ENCODE results near the gene CARD19.

The CARD19 gene

DNA sequence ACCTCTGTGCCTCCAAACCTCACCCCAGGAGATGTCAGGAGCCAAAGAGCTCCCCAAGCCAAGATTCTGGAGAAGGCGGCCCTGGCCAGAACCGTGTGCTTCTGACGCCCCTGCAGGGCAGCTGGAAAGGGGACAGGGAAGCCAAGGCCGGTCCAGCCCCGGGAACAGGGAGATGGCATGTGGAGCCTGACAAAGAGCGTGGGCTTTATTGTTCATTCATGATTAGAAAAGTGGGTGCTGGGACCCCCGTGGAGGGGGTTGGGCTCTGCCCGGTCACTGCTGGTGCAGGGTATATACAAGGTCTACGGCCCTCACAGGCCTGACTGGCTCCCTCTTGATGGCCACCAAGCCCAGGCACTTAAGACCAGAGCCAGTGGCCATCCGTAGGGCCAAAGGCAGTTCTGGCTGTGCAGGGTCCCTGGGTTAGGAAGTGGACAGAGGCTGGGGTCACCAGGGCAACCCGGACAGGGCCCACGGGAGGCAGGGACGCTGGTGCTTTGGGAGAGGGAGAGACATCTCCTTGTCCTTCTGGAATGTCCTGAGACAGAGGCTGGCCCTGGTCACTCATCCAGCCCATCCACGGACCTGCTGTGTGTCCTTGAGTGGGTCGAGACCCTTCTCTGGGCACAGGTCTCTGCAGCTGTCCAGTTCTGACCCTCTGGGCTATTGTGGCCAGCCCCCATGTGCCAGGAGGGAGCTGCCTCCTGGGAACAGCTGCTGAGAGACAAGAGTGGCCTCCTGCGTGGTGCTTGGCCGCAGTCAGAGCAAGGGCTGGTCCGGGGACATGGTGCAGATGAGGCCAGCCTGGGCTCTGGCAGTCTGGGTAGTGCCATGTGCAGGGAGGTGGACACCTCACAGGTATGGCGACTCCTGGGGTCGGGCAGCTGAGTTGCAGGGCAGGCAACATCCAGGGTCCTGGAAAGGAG, 25.6 kb downstream of the CARD19 start:
- DNase-seq, result peak; percentile 51

DNA sequence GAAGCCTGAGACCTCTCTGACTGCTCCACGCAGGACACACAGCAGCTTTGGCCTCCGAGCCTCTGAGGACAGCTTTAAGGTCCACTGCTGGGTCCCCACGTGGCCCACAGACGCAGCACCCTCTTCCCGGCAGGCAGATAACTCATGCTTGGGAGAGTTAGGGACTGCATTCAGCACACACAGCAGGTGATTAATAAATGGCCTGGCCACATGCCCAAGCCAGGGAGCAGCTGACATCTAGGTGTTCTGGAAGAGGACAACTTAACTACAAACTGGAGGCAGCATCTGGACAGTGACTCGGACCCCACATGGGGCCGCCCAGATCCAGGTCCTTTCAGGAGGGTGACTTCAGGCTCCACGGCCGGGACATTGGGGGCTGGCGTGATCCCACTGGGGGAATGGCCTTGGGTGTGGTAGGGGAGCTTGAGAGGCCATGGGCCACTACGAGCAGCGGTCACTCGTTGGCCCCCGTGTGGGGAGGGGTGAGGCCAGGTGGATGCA, 26.8 kb downstream of the CARD19 start:
- DNase-seq, result no peak

DNA sequence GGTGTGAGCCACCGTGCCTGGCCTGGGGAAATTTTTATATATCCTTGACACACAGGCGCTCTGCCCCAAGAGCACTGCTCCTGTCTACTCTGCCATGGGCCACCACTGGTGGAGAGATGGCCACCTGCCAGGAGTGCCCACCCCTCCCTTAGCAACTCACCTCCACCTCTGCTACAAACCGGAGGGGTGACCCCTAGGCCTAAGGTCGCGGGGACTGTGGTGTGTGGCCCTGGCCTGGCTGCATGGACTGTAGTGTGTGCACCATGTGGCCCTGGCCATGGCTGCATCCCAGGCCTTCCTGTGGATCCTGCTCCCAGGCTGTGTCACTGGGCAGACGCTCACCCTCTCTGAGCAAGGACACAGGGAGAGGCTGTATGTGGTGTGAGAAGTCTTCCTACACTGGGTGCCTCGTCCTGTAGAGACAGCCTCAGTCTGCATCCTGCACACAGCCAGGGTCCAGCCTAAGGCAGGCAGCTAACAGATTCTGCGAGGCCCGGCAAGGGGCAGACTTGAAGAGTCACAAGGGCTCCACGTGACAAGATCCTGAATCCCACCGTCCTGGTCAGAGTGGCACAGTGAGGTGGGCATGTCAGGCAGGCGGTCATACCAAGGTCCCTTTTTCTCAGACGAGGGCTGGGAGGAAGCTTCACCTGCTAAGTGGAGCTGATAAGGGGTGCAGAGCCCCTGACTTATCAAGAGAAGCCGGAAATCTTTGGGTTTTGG, 27.7 kb downstream of the CARD19 start:
- peak; percentile 53 for DNase-seq

DNA sequence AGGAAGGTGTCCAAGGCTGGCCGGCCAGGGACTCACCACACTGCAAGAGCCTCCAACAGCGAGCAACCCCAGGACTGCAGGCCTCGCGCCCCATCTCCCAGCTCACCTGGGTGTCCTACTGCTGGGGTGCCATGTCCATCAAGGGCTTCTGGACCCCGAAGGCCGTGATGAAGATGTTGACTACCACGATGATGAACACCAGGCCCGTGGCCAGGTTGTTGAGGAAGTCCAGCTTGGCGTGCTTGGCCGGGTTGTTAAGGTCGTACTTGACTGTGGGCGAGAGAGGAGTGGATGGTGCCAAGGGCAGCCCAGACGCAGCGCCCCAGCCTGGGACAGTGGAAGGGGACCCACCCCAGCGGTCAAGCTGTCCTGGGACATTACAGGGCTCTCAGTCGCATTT, 28.8 kb downstream of the CARD19 start:
- DNase-seq, result peak; percentile 42

DNA sequence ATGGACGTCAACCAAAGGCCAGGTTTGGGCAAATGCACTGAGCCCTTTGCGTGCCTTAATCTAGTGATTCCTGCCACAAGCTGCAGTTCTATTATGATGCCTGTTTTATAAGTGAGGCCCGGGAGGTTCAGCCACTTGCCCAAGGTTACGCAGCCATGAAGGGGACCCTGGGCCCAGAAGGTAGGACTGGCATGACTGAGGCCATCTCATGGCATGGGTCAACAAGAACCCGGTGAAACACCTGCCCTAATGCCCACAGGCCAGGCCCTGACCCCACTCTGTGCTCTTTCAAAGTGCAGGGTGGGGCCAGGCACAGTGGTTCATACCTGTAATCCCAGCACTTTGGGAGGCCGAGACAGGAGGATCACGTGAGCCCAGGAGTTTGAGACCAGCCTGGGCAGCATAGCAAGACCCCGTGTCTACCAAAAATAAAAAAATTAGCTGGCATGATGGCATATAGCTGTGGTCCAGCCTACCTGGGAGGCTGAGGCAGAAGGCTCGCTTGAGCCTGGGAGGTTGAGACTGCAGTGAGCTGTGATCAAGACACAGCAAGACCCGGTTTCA, 29.4 kb downstream of the CARD19 start:
- peak; percentile 46 for DNase-seq

DNA sequence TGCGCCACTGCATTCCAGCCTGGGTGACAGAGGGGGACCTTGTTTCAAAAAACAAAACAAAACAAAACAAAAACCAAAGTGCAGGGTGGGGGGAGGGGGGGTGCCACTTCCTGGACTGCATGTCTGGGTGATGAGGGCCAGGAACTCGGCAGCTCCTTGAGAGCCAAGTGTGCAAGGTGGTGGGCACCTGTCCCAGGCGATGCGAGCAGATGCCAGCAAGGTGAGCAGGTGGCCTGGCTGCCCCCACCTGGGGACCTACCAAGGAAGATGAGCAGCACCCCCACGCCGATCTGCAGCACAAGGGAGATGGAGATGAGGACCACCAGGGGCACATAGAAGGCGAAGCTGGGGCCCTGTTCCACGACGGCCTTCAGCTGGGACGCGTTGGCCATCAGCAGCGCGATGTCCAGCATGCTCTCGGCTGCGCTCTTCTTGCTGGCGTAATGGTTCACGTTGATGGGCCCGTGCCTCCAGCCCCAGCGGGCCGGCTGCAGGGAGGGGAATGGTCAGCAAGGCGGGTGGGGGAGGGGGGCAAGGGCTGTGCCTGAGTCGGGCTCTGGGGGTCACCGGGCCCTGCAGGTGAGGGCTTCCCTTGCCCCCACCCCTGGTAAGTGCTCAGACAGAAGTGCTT, 30.2 kb downstream of the CARD19 start:
- no peak for DNase-seq

DNA sequence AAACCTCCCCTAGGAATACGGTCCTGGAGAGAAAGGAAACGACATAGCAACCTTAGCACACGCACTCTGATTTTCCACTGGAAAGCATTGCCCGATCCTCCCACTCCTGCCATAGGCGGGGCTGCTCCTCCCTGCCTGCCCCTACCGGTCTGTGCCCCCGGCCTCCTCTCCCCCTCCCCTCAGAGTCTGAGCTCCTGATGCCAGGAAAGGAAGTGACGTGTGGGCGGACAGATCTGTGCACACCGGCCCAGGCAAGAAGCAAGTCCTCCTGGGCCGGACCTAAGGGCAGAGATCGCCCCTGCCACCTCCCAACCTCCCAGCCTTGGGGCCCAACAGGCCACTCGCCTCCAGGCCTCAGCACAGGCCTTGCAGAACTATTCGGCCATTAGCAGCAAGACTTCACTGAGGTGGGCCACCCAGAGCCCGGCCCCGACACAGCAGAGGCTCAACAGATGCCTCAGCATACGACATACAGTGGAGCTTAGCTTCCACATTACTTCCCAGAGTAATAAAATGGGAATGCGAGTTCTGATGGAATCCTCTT, 30.9 kb downstream of the CARD19 start:
- no peak for DNase-seq

DNA sequence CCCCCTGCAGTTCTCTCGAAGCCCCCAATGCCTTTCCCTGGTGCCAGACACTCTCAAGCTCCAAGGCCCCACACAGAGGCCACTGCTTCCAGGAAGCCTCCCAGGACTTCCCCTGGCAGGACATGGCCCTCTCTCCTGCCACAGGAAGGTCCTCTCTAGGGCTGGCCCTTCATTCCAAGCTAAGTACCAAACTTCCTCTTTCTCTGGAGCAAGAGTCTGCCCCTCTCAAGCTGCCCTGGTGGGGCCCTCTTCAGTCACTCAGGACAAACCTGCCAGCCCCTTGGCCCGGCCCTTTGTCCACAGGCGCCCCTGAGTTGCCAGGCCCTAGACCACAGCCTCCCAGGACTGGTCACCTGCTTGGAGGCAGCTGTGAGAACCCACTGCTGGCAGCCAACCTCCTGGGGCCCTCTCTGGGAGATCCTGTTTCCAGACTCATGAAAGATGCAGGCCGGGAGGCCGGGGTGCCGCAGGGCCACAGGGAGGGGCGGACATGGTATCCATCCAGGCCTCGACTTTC, 31.4 kb downstream of the CARD19 start:
- no peak for DNase-seq

DNA sequence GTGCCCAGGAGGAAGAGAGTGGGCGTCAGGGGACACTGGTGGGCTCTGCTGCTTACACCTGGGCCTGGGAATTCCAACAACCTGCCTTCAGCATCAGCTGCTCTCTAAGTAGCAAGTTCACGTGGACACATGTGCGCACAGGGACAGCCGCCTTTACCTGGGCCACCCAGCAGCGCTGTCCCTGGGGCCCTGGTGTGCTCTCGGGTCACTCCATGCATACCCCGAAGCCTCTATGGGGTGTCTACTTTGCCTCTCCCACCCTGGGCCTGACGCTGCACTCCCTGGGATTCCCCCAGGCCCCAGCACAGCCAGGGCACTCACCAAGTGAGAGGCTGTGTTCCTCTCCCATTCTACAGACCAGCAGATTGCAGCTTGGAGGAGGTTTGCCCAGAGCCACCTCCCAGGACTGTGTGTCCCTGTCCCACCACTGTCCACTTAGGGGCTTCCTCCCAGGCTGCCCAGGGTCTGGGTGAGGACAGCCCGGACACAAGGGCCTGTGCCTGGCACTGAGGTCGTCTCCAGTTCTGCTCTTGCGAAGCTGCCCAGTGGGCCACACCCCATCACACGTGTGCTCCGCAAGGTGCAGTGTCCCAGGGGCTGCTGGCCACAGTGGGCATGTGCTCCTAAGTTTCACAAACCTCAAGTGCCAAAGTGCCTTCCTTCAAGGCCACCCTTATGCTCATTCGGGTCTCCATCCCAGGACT, 32.1 kb downstream of the CARD19 start:
- no peak for DNase-seq

DNA sequence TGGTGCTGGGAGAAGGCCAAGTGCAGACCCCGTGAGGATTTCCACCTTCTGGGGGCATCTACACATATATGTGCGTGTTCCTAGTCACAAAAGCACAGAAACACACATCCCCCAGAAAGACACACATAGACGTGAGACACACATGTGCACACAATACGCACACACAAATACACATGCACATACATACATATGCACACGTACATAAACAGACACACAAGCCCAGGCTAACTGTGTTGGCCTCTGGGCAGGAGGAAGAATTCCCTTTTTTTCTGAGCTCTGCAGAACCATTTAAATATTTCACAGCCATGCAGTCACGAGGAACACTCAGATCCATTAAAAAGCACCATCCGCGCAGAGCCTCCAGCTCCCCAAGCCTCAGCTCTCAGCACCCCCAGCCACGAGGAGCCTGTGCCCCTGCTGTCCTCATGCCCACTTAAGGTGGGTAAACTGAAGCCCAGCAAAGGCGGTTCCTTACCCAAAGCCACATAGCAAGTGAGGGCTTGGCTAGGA, 32.8 kb downstream of the CARD19 start:
- no peak for DNase-seq

DNA sequence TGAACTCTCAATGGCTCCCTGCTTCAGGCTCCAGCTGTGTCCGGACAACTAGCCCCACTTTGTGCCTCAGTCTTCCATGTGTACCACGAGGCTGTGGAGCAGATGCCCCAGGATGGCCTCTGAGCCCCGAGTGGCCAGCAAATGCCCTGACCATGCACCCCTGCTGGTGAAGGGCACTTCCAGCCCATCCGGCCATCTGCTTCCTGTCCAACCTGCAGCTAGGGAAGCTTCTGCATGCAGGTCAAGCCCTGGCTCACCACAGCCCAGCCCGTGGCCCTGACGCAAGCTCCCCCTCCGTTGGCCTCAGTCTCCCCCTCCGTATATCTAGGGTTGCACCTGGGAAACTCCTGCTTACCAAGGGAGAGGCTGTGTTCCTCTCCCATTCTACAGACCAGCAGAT, 33.3 kb downstream of the CARD19 start:
- no peak for DNase-seq

DNA sequence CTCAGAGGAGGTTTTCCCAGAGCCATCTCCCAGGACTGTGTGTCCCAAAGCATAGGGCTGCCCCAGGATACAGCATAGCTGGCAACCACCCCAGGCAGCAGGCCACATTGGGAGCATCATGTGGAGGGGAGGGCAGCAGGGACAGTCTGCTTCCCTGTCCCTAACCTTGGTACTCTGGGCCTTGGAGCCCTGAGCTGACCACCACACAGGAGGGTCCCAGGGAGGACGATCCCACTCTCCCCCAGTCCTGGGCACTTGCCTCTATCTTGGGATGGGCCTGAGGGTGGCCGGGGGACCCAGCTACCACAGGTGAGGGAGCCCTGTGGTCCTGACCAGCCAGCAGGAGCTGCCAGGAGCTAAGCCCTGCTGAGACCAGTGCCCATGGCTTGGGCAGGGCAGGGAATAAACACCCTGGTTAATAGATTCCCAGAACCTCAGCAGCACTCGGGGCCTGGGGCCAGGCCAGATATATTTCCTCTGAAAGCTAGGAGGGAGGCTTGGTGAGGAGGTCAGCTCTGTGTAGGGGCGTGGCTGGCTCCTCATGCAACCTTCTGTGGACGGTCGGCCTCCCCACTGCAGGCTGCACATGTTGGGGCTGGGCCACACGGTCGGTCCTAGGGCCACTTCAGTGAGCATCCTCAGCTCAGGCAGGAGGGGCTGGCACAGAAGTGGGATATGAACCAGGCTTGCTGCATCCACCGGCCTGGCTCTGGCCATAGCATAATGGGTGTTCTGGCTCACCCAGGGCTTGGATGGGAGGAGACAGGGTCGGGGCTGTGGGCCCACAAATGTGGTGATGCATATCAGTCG, 33.9 kb downstream of the CARD19 start:
- DNase-seq, result no peak

DNA sequence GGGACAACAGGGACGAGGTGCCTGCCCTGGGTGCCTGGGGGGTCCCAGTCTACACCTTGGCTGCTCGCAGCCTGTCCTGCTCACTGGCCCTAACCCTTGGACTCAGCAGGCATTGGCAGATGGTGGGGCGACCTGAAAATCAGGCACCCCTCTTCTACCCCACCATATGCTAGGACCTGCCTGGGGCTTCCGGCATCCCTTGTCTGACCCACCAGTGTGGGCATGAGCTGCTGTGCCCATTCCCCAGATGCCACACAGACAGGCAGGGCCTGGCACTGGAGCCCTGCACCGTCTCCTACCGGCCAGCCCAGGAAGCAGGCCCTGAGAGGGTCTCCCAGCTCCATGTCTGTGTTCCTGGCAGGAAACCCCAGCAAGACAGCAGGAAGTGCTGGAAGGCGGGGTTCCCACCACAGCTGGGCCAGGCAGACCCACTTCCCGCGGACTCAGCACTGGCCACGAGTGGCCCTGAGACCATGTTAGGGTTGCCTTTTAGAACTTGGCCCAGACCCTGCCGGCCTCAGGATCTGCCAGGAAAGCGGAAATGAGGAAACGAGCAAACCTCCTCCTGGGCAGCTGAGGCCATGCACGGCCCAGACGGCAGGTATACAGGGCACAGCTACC, 35.0 kb downstream of the CARD19 start:
- DNase-seq, result no peak

DNA sequence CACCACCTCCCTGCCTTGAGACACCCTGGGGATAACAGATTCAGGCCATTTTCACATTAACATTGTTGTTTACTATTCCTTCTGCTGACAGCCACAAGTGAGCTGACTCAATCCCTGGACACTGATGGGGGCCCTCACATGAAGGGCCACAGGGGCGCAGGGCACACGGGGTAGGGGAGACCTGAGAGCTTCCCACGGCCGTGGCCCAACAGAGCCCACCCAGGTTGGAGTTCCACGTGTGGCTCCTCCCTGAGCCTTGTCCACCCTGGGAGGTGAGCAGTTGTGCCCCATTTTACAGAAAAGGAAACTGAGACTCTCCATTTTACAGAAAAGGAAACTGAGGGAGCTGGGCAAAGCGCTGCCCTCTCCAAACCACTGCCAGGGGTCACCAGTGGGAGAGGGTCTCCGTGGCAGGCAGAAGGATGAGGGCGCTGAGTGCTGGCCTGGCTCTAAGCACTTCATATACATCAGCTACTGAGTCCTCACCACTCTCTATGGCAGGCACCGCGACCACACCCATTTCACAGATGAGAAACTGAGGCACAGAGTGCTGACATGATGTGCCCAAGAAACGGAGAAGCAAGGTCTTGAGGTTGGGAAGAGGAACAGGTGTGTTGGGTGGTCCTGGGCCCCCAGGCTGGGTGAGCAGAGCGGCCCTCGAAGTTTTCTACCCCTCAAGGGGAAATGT, 35.7 kb downstream of the CARD19 start:
- DNase-seq, result no peak

DNA sequence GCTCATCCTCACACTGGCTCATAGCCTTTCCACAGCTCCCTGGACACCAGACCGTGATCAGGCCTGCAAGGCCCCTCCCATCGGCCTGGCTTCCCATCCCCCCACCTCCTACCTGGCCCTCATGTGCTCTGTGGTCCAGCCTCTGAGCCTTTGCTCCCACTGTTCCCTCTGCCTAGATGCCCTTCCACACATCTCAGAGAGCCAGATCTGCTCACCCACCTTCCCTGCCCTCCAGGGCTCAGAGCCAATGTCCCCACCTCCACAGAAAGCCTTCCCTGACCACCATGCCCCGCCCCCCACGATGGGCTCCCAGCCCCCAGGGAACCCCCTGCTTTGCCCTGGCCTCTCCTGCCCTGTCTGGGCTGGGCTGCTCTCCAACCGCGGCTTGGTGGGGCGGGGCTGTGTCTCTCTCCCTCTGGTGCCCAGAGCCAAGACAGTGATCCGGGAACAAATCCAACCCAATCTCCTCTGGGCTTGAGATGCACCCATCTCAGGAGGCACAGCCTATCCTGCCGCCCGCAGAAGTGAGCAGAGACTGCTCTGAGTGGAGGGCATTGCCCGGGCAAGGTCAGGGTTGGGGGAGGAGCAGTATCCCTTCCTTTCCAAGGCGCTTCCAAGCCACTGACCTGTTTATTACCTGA, 36.4 kb downstream of the CARD19 start:
- DNase-seq, result no peak

DNA sequence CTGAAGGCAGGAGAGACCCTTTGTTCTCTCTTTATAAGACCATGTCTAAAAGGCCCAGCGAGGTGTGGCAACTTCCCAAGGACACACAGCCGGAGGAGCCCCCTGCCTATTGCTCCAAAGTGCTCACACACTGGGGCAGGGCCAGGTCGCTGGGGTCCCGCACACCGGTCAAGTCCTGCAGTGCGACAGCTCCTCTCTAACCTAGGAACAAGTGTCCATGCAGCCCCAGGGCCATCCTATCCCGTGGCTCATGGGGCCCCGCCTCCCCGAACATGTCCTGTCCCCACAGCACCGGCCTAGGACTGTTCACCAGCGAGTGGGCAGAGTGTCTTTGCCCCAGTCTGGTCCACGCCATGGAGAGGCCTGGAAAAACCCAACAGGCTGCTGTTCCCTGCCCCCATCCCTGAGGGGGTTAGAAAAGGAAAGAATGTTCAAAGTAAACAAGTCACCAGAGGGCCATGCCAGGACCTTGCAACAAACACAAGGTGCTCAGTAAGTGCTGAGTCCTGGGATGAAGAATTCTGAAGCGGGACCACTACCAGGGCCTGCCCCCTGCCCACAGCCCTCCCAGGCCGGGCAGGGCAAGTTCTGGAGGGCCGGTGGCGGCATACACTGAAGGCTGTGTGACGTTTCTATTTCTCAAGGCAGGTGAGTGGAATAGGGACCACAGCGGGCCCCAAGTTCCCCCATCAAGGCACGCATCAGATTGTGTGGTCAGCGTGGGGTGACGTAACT, 37.1 kb downstream of the CARD19 start:
- no peak for DNase-seq

DNA sequence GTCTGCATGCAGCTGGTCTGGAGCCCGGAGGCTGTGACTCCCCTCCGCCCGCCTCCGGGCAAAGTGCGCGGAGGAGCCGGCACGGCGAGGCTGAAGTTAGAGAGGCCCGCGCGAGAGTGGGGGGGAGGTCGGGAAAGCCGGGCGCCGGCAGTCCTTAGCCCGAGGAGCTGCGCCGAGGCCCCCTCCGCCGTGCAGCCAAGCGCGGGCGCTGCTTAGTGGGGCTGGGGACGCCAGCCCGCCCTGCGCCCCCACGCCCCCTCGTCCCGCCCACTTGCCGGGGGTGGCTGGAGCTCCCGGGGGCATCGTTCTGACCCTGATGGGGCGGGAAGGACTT, 37.6 kb downstream of the CARD19 start:
- peak; percentile 83 for DNase-seq

DNA sequence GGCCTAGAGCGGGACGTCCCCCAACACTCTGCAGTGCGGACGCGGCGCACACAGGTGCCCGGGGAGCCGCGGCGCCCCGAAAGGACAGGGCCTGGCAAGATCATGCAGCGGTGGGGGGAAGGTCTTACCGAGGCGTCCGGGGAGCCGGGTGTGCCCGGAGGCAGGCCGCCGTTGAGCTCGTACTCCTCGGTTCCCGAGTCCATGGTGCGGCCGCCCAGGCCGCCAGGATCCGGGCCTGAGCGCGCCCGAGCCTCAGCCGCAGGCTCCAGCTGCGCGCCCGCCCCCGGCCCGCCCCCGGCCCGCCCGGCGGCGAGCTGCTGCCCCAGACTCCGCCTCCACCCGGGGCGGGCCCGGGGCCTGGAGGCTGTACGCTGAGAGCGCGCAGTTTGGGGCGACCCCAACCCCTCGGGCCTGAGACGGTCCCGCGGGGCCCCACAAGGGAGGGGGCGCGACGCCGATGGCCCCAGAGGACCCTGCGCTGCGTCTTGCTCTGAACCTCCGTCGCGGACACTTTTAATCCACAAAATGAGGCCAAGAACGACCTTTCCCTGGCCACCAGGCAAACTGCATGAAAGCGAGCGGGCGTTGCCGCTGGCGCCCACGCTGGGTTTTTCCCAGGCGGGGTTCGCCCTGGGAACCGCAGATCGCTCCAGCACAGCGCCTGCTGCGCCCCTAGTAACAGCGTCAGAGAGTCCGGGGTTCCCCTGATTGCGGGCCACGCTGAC, 38.2 kb downstream of the CARD19 start, which contains the start of gene NINJ1:
Gene NINJ1 (minus strand): TSS at position 237 of the 725 bp plus-strand sequence. CDS start 34 bp downstream, at position 203.
- peak; percentile 92 for DNase-seq

Measured in activated CD8-positive, alpha-beta memory T cell treated with anti-CD3 and anti-CD28 coated beads, Interleukin-2, amount 50 U/mL, for 48 hours (primary cell).